GM21390 (cell line): Measurements from ENCODE around the gene SUPT20HL2.
"Not testable (repeated sequence)": the region's sequence is repeated elsewhere in the genome, so short reads cannot be mapped to it uniquely, and the experiment has no call there.

ENCODE experiments used
- ATAC-seq: cut with Tn5 transposase; IDR thresholded peaks from one replicate; pipeline ENCODE4 v1.9.1; 2021; ENCODE audit not compliant: unreplicated experiment

SUPT20HL2 gene

GRCh38 chrX:24310916-24311315, 3.0 kb downstream of the SUPT20HL2 start:
- ATAC-seq = not testable (repeated sequence)

- not testable (repeated sequence) for ATAC-seq
These were observed 4.1 kb downstream of the SUPT20HL2 start for GRCh38 chrX:24309580-24310374.

- ATAC-seq = not testable (repeated sequence)
These were observed 5.1 kb downstream of the SUPT20HL2 start for GRCh38 chrX:24308803-24309202.

GRCh38 chrX:24306440-24306839, 7.4 kb downstream of the SUPT20HL2 start:
- ATAC-seq = no peak

- ATAC-seq = no peak
These were observed 8.0 kb downstream of the SUPT20HL2 start for GRCh38 chrX:24305905-24306304.

GRCh38 chrX:24301806-24302205, 12.1 kb downstream of the SUPT20HL2 start:
- no peak for ATAC-seq

- ATAC-seq = no peak
These were observed 12.8 kb downstream of the SUPT20HL2 start for GRCh38 chrX:24301060-24301459.

GRCh38 chrX:24298191-24298590, 15.7 kb downstream of the SUPT20HL2 start:
- no peak for ATAC-seq

GRCh38 chrX:24294619-24295018, 19.2 kb downstream of the SUPT20HL2 start:
- no peak for ATAC-seq

- ATAC-seq = no peak
These were observed 20.5 kb downstream of the SUPT20HL2 start for GRCh38 chrX:24293412-24293811.

- ATAC-seq = no peak
These were observed 21.5 kb downstream of the SUPT20HL2 start for GRCh38 chrX:24292353-24292752.

- ATAC-seq = no peak
These were observed 28.8 kb downstream of the SUPT20HL2 start for GRCh38 chrX:24285082-24285481.

- no peak for ATAC-seq
These were observed 30.6 kb downstream of the SUPT20HL2 start for GRCh38 chrX:24283127-24283794.

- no peak for ATAC-seq
These were observed 31.3 kb downstream of the SUPT20HL2 start for GRCh38 chrX:24282381-24283126.

GRCh38 chrX:24277405-24277804, 36.5 kb downstream of the SUPT20HL2 start:
- no peak for ATAC-seq

- ATAC-seq = no peak
These were observed 37.9 kb downstream of the SUPT20HL2 start for GRCh38 chrX:24276015-24276414.

- ATAC-seq = no peak
These were observed 42.6 kb downstream of the SUPT20HL2 start for GRCh38 chrX:24271262-24271661.

- no peak for ATAC-seq
These were observed 45.1 kb downstream of the SUPT20HL2 start for GRCh38 chrX:24268786-24269185.

GRCh38 chrX:24266996-24267395, 46.9 kb downstream of the SUPT20HL2 start:
- no peak for ATAC-seq

GRCh38 chrX:24264383-24264782, 49.5 kb downstream of the SUPT20HL2 start:
- no peak for ATAC-seq

- no peak for ATAC-seq
These were observed 51.6 kb downstream of the SUPT20HL2 start for GRCh38 chrX:24262309-24262708.
